HCT116 (cell line): ENCODE measurements around the gene NSFL1C. TPM values are rescaled to one million over a fixed set of nuclear protein-coding genes. Genes with fewer than 3 reads are reported as not detected.

Experiments
- ATAC-seq: fragments of 200-7000 bp; cut with Tn5 transposase; 2 replicates; pipeline ENCODE4 v1.9.1; 2020; ENCODE audit warnings: mild to moderate bottlenecking, moderate library complexity
- BruUV-seq: library from RNA; stranded (reverse); fragments of 400-500 nt; replicated peaks from 2 replicates; lab custom pipeline; 2021; lab: Mats Ljungman, UMichigan
- CTCF ChIA-PET: fragments of 300-600 bp; sonication (Branson Sonifier 250); formaldehyde crosslinking; loops from one replicate; lab custom pipeline; 2021; ENCODE audit warnings: antibody characterized with exemption; lab: Charles Lee
- POLR2A ChIA-PET: fragments of 300-600, 350-600 bp; sonication (Branson Sonifier 250); formaldehyde crosslinking; loops from one replicate; lab custom pipeline; 2021; ENCODE audit warnings: antibody characterized with exemption; lab: Charles Lee
- RAD21 ChIA-PET, 2 experiments: fragments of 300-600 bp; sonication (Branson Sonifier 250); formaldehyde crosslinking; loops; one replicate each; lab custom pipeline; 2023; ENCODE audit warnings: low total read pairs in 2 of 2; ENCODE audit not compliant: uncharacterized antibody in 2 of 2, unreplicated experiment in 2 of 2, low non-redundant PET in 1 of 2; lab: Charles Lee
- DNase-seq: peaks from one replicate; pipeline ENCODE4 v3.0.0-alpha.2; 2010; ENCODE audit warnings: low read depth, low spot score
- H2AFZ ChIP-seq: fragments of 200-600 bp; shearing (Covaris generic), sonication (generic); 2 replicates; pipeline ENCODE4 v1.6.1; 2017; ENCODE audit warnings: low read depth, mixed run types, mixed read lengths, antibody characterized with exemption, low read length; ENCODE audit not compliant: poor library complexity, severe bottlenecking
- H3K27ac ChIP-seq: 2 replicates; pipeline ENCODE4 v1.5.1; 2012; ENCODE audit warnings: low read depth, low read length
- H3K27me3 ChIP-seq: fragments of 200-600 bp; sonication (generic); 2 replicates; pipeline ENCODE4 v1.6.1; 2016; ENCODE audit warnings: mixed run types, low read length, mixed read lengths; ENCODE audit not compliant: insufficient read depth
- H3K36me3 ChIP-seq, 2 experiments: fragments of 200-500 bp in 1 of 2; fragments of 200-600 bp in 1 of 2; sonication (Bioruptor generic) in 1 of 2; sonication (generic) in 1 of 2; 2 replicates each; pipeline versions ENCODE4 v1.5.1 to v1.6.1; 2014 to 2016; ENCODE audit warnings: low read length in 2 of 2, inconsistent platforms in 1 of 2, mixed read lengths in 1 of 2, mixed run types in 1 of 2; ENCODE audit not compliant: insufficient read depth in 2 of 2, control insufficient read depth in 1 of 2
- H3K4me1 ChIP-seq, 2 experiments: fragments of 200-600 bp in 1 of 2; sonication (generic) in 1 of 2; 2 replicates each; pipeline versions ENCODE4 v1.5.1 to v1.6.1; 2012 to 2017; ENCODE audit warnings: low read length in 2 of 2, inconsistent platforms in 1 of 2, mild to moderate bottlenecking in 1 of 2, mixed read lengths in 1 of 2, mixed run types in 1 of 2, moderate library complexity in 1 of 2; ENCODE audit not compliant: insufficient read depth in 2 of 2, control insufficient read depth in 1 of 2
- H3K4me2 ChIP-seq: fragments of 200-600 bp; sonication (generic); 2 replicates; pipeline ENCODE4 v1.6.1; 2017; ENCODE audit warnings: mixed run types, low read length, mixed read lengths
- H3K4me3 ChIP-seq, 2 experiments: fragments of 200-600 bp in 1 of 2; sonication (generic) in 1 of 2; replicated peaks in 1 of 2; 2 replicates each; pipeline ENCODE4 v1.5.1; 2011 to 2016; ENCODE audit warnings: low read length in 2 of 2, control low read depth in 1 of 2, low read depth in 1 of 2, mild to moderate bottlenecking in 1 of 2, mixed read lengths in 1 of 2, mixed run types in 1 of 2
- H3K79me2 ChIP-seq: fragments of 200-600 bp; sonication (generic); 2 replicates; pipeline ENCODE4 v1.6.1; 2017; ENCODE audit warnings: mild to moderate bottlenecking, mixed run types, low read length, moderate library complexity, mixed read lengths; ENCODE audit not compliant: insufficient read depth
- H3K9ac ChIP-seq: fragments of 200-600 bp; sonication (generic); 2 replicates; pipeline ENCODE4 v1.6.1; 2016; ENCODE audit warnings: low read length, mixed read lengths
- H3K9me2 ChIP-seq: fragments of 200-600 bp; sonication (generic), shearing (Covaris generic); 2 replicates; pipeline ENCODE4 v1.6.1; 2017; ENCODE audit warnings: mixed run types, mild to moderate bottlenecking, moderate library complexity; ENCODE audit not compliant: insufficient read depth
- H3K9me3 ChIP-seq, 2 experiments: fragments of 200-500 bp in 1 of 2; fragments of 200-600 bp in 1 of 2; sonication (Bioruptor generic) in 1 of 2; sonication (generic) in 1 of 2; 2 replicates each; pipeline ENCODE4 v1.6.1; 2014 to 2017; ENCODE audit warnings: low read length in 2 of 2, mixed read lengths in 2 of 2, inconsistent platforms in 1 of 2, low read depth in 1 of 2, mild to moderate bottlenecking in 1 of 2, mixed run types in 1 of 2, moderate library complexity in 1 of 2; ENCODE audit not compliant: control insufficient read depth in 1 of 2, insufficient read depth in 1 of 2
- H4K20me1 ChIP-seq: fragments of 200-600 bp; sonication (generic), shearing (Covaris generic); 2 replicates; pipeline ENCODE4 v1.6.1; 2017; ENCODE audit warnings: mixed run types, mild to moderate bottlenecking, moderate library complexity; ENCODE audit not compliant: insufficient read depth
- CBX3 ChIP-seq: IDR thresholded peaks from 2 replicates; pipeline ENCODE4 v1.6.1; 2012; ENCODE audit warnings: low read depth
- CEBPB ChIP-seq: IDR thresholded peaks from 2 replicates; pipeline ENCODE4 v1.6.1; 2012; ENCODE audit warnings: low read depth
- CTCF ChIP-seq, 3 experiments: fragments of 200-600 bp in 1 of 3; sonication (generic) in 1 of 3; IDR thresholded peaks in 2 of 3; conservative IDR thresholded peaks in 1 of 3; 2 replicates each; pipeline ENCODE4 v1.5.1; 2012 to 2017; ENCODE audit warnings: low read depth in 2 of 3, low read length in 2 of 3, antibody characterized with exemption in 1 of 3, borderline replicate concordance in 1 of 3, control low read depth in 1 of 3, mild to moderate bottlenecking in 1 of 3, mixed read lengths in 1 of 3, mixed run types in 1 of 3, moderate library complexity in 1 of 3; ENCODE audit not compliant: insufficient read depth in 1 of 3
- EGR1 ChIP-seq: IDR thresholded peaks from 2 replicates; pipeline ENCODE4 v1.6.1; 2012; ENCODE audit warnings: low read depth
- ELF1 ChIP-seq: IDR thresholded peaks from 2 replicates; pipeline ENCODE4 v1.6.1; 2012; ENCODE audit warnings: low read depth, borderline replicate concordance
- EZH2 ChIP-seq: fragments of 200-600 bp; sonication (generic); IDR thresholded peaks from 2 replicates; pipeline ENCODE4 v1.6.1; 2017; ENCODE audit warnings: antibody characterized with exemption, mixed run types
- EZH2phosphoT487 ChIP-seq: fragments of 200-600 bp; IDR thresholded peaks from 2 replicates; pipeline ENCODE4 v1.6.1; 2018; ENCODE audit warnings: antibody characterized with exemption, borderline replicate concordance
- FOSL1 ChIP-seq: IDR thresholded peaks from 2 replicates; pipeline ENCODE4 v1.6.1; 2012; ENCODE audit warnings: low read depth
- JUND ChIP-seq: IDR thresholded peaks from 2 replicates; pipeline ENCODE4 v1.6.1; 2012
- MAX ChIP-seq: IDR thresholded peaks from 2 replicates; pipeline ENCODE4 v1.6.1; 2012
- POLR2A ChIP-seq: IDR thresholded peaks from 2 replicates; pipeline ENCODE4 v1.7.0; 2011; ENCODE audit warnings: borderline replicate concordance; ENCODE audit not compliant: insufficient read depth, insufficient read length; ENCODE audit errors: extremely low read depth
- REST ChIP-seq: IDR thresholded peaks from 2 replicates; pipeline ENCODE4 v1.6.1; 2012; ENCODE audit warnings: low read depth
- SP1 ChIP-seq: IDR thresholded peaks from 2 replicates; pipeline ENCODE4 v1.6.1; 2012; ENCODE audit warnings: low read depth
- TCF7L2 ChIP-seq: IDR thresholded peaks from 2 replicates; pipeline ENCODE4 v1.7.0; 2011; ENCODE audit warnings: borderline replicate concordance, inconsistent platforms; ENCODE audit not compliant: insufficient read depth, insufficient read length; ENCODE audit errors: extremely low read depth
- ZFX ChIP-seq: fragments of 450-650 bp; IDR thresholded peaks from 2 replicates; pipeline ENCODE4 v1.6.1; 2017
- ZNF274 ChIP-seq: fragments of 200-500 bp; sonication (Bioruptor generic); IDR thresholded peaks from 2 replicates; pipeline ENCODE4 v1.6.1; 2014; ENCODE audit warnings: mild to moderate bottlenecking, low read depth, low read length, inconsistent platforms
- intact Hi-C: fragments of 100-400 bp; cut with micrococcal nuclease; formaldehyde crosslinking; loops from 2 replicates; pipeline ENCODE4 v1.10.0; 2022
- total RNA-seq: library from RNA; stranded (reverse); gene quantifications from one replicate; pipeline ENCODE4 v1.2.1, GENCODE V29; 2021; ENCODE audit not compliant: unreplicated experiment

Gene NSFL1C
- total RNA-seq, 1 experiment from 2014 or later: 93.4 TPM

- no peaks in the 10 kb centered on the region for H3K36me3 ChIP-seq
- H4K20me1 ChIP-seq: no peaks in the 10 kb centered on the region
- peak overlapping the region; percentile 9; the same call in 1 of the 2 replicates for H3K9ac ChIP-seq
- ATAC-seq (peak; percentile 78), DNase-seq (peak; percentile 42)
- no TSS peak for BruUV-seq
- no peaks in the 10 kb centered on the region for H3K27me3 ChIP-seq
- H3K4me2 ChIP-seq: peak overlapping the region; percentile 65
- ChIA-PET POLR2A (interaction anchor here (1.2 kb wide), 1 partner anchor 11 kb away, joined by 4 read pairs; no protein-coding TSS in a partner anchor), CTCF (interaction anchor here (1.1 to 2.8 kb wide), 3 partner anchors 12 to 298 kb away, joined by 5 to 16 read pairs (median 5); partner anchors contain the start of gene NSFL1C), RAD21 (no interaction called here)
- H3K79me2 ChIP-seq: no peaks in the 10 kb centered on the region
- peaks cover 5 to 26% of the 10 kb centered on the region in 2 experiments; a peak in 3 of 4 replicates for H3K4me1 ChIP-seq
- H3K4me3 ChIP-seq: peak overlapping the region in 1 of 2 experiments; percentile 5; a peak in 1 of 4 replicates
- TF ChIP-seq EZH2 (no peak), JUND (peak; percentile 81), CBX3 (peak; percentile 64; the same call in 1 of the 2 replicates), ZNF274 (no peak), REST (no peak), CEBPB (peak; percentile 76), ZFX (no peak), EZH2phosphoT487 (no peak), POLR2A (no peak), FOSL1 (peak; percentile 93), CTCF (IDR thresholded peaks at IDR 0.05 in 2 of 3, conservative IDR thresholded peaks at IDR 0.05 in 1 of 3; ENCODE audit: borderline replicate concordance in 1 of 3, insufficient read depth in 1 of 3, low read depth in 2 of 3, low read length in 2 of 3) (no peak), ELF1 (no peak; the same call in 1 of the 2 replicates), SP1 (peak; percentile 73; the same call in 1 of the 2 replicates), EGR1 (no peak), TCF7L2 (no peak), MAX (no peak)
- peak overlapping the region; percentile 73 for H2AFZ ChIP-seq
- intact Hi-C loops: no loop called here
- H3K27ac ChIP-seq: no peak overlapping the region
- H3K9me3 ChIP-seq: no peaks in the 10 kb centered on the region
- no peaks in the 10 kb centered on the region for H3K9me2 ChIP-seq
Observed at GRCh38 chr20:1478566-1478965, 11.9 kb upstream of the NSFL1C start.
